ENCODE measurements around the gene AFF2.
"Not testable (repeated sequence)": the region's sequence is repeated elsewhere in the genome, so short reads cannot be mapped to it uniquely, and the experiment has no call there.

The AFF2 gene

GRCh38 chrX:148649145-148649795, 148.9 kb downstream of the AFF2 start:
- DNase-seq, result no peak

- DNase-seq, result no peak
Observed at GRCh38 chrX:148658115-148658730, 157.8 kb downstream of the AFF2 start.

GRCh38 chrX:148659481-148659880, 159.1 kb downstream of the AFF2 start:
- DNase-seq, result no peak

- no peak for DNase-seq
Observed at GRCh38 chrX:148661035-148661434, 160.6 kb downstream of the AFF2 start.

GRCh38 chrX:148662014-148662413, 161.6 kb downstream of the AFF2 start:
- no peak for DNase-seq

GRCh38 chrX:148664171-148664570, 163.8 kb downstream of the AFF2 start:
- no peak for DNase-seq

GRCh38 chrX:148664995-148665394, 164.6 kb downstream of the AFF2 start:
- no peak for DNase-seq

- not testable (repeated sequence) for DNase-seq
Observed at GRCh38 chrX:148669175-148669574, 168.8 kb downstream of the AFF2 start.

- DNase-seq, result no peak
Observed at GRCh38 chrX:148670277-148670676, 169.9 kb downstream of the AFF2 start.

- DNase-seq, result no peak
Observed at GRCh38 chrX:148672517-148672916, 172.1 kb downstream of the AFF2 start.

GRCh38 chrX:148681605-148682004, 181.2 kb downstream of the AFF2 start:
- no peak for DNase-seq

- DNase-seq, result no peak
Observed at GRCh38 chrX:148682206-148682605, 181.8 kb downstream of the AFF2 start.

GRCh38 chrX:148691456-148691855, 191.0 kb downstream of the AFF2 start:
- DNase-seq, result no peak

GRCh38 chrX:148695255-148695654, 194.8 kb downstream of the AFF2 start:
- DNase-seq, result no peak

- no peak for DNase-seq
Observed at GRCh38 chrX:148698221-148698620, 197.8 kb downstream of the AFF2 start.

GRCh38 chrX:148700021-148700420, 199.6 kb downstream of the AFF2 start:
- no peak for DNase-seq

- no peak for DNase-seq
Observed at GRCh38 chrX:148713981-148714380, 213.6 kb downstream of the AFF2 start.

- no peak for DNase-seq
Observed at GRCh38 chrX:148715361-148715760, 214.9 kb downstream of the AFF2 start.

GRCh38 chrX:148722966-148723365, 222.5 kb downstream of the AFF2 start:
- DNase-seq, result no peak

GRCh38 chrX:148723551-148723950, 223.1 kb downstream of the AFF2 start:
- no peak for DNase-seq

- no peak for DNase-seq
Observed at GRCh38 chrX:148728901-148729300, 228.5 kb downstream of the AFF2 start.

GRCh38 chrX:148732743-148733142, 232.3 kb downstream of the AFF2 start:
- DNase-seq, result no peak

- no peak for DNase-seq
Observed at GRCh38 chrX:148741441-148741840, 241.0 kb downstream of the AFF2 start.

- DNase-seq, result no peak
Observed at GRCh38 chrX:148755111-148755510, 254.7 kb downstream of the AFF2 start.

GRCh38 chrX:148763896-148764295, 263.5 kb downstream of the AFF2 start:
- no peak for DNase-seq

Measured in NCI-H345 (cell line).